ENCODE measurements around the gene VLDLR. TPM values are rescaled to one million over a fixed set of nuclear protein-coding genes. Genes with fewer than 3 reads are reported as not detected.

The VLDLR gene
- total and polyA plus RNA-seq, 2 of the 8 experiments (the other 6 are each of a cell fraction or from before 2014, with no cell fraction given), result 24.2 to 49.1 TPM

DNA sequence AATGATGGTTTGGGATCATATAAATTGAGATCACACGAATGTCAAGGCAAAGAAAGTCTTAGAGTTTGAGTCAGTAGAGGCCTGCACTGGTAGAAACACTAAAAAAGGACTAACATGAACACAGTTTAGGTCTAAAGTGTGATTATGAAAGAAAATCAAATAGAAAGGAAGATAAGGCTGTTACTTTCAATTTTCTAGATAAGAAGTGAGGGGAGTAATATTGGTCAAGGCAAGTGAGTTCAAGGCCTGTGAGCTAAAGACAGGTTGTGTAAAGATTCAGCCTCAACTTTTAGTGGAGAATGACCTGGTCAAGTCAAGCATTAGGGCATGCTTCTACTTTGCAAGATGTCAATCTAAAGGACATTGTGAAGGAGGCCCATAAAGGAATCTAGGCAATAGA, 19.0 kb downstream of the VLDLR start:
- Histone ChIP-seq H3K4me1 (replicated peaks in 1 of 4; ENCODE audit: control insufficient read depth in 3 of 4, insufficient read depth in 4 of 4, low read length in 3 of 4) (no peaks in the 10 kb centered on the region), H3K79me1 (ENCODE audit: low read depth, low read length) (no peaks in the 10 kb centered on the region), H3K27me3 (replicated peaks in 1 of 4; ENCODE audit: control insufficient read depth in 3 of 4, extremely low read depth in 1 of 4, insufficient read depth in 3 of 4, low read length in 3 of 4) (no peaks in the 10 kb centered on the region; a peak in 1 of 7 replicates)
- no peak for TF ChIP-seq CTBP2 (IDR thresholded peaks at IDR 0.05; ENCODE audit: borderline replicate concordance, insufficient read depth, insufficient read length, low read length)
- TF ChIP-seq TBP (IDR thresholded peaks at IDR 0.05; ENCODE audit: low read depth, low read length), result no peak
- no peak for TF ChIP-seq KDM1A (IDR thresholded peaks at IDR 0.05; ENCODE audit: borderline replicate concordance, low read length)
- TF ChIP-seq HDAC6 (IDR thresholded peaks at IDR 0.05; ENCODE audit: low read depth, low read length), result no peak
- TF ChIP-seq TAF7 (optimal IDR thresholded peaks at IDR 0.05; ENCODE audit: borderline replicate concordance, low read depth, low read length), result no peak
- no peak for TF ChIP-seq JUND (IDR thresholded peaks at IDR 0.05; ENCODE audit: low read length)
- TF ChIP-seq SIRT6 (IDR thresholded peaks at IDR 0.05; ENCODE audit: low read length), result no peak
- TF ChIP-seq CEBPB (IDR thresholded peaks at IDR 0.05; ENCODE audit: low read depth, low read length), result no peak
- no peak for TF ChIP-seq CBX5 (IDR thresholded peaks at IDR 0.05; ENCODE audit: low read depth, low read length)
- TF ChIP-seq RNF2 (IDR thresholded peaks at IDR 0.05; ENCODE audit: borderline replicate concordance, low read depth, low read length, missing control alignments, poor library complexity, severe bottlenecking), result no peak
- TF ChIP-seq CHD1 (IDR thresholded peaks at IDR 0.05; ENCODE audit: low read depth, low read length), result no peak
- TF ChIP-seq SIN3A (conservative IDR thresholded peaks at IDR 0.05 in 1 of 2, IDR thresholded peaks at IDR 0.05 in 1 of 2; ENCODE audit: low read depth in 1 of 2, low read length in 2 of 2), result no peak
- no peak for TF ChIP-seq ZNF274 (IDR thresholded peaks at IDR 0.05; ENCODE audit: borderline replicate concordance, extremely low read depth, low read length)
- no peak for TF ChIP-seq HDAC2 (IDR thresholded peaks at IDR 0.05; ENCODE audit: borderline replicate concordance in 1 of 2, low read depth in 2 of 2, low read length in 2 of 2)

More for the DNA sequence above, 19.0 kb downstream of the VLDLR start:
- Histone ChIP-seq H3K56ac (replicated peaks; ENCODE audit: insufficient read length, low read depth, low read length) (no peak overlapping the region), H3K4ac (replicated peaks; ENCODE audit: insufficient read length, low read depth, low read length) (no peak overlapping the region), H3K36me3 (ENCODE audit: control insufficient read depth in 2 of 4, insufficient read depth in 4 of 4, low read length in 3 of 4) (peaks cover 30 to 81% (median 64%) of the 10 kb centered on the region in 4 experiments), H3K27ac (ENCODE audit: low read depth, low read length) (no peak overlapping the region), H3K23ac (ENCODE audit: insufficient read length) (no peak overlapping the region), H3K79me2 (ENCODE audit: control insufficient read depth in 1 of 2, insufficient read depth in 2 of 2, low read length in 2 of 2) (0 out of 4 replicates have a peak, but pooled peaks cover 0 to under 1% of the 10 kb centered on the region in 2 experiments), H3K23me2 (ENCODE audit: low read depth, low read length) (no peaks in the 10 kb centered on the region), H2BK5ac (ENCODE audit: low read depth, low read length) (no peak overlapping the region), H3K4me3 (ENCODE audit: extremely low read depth in 1 of 4, insufficient read depth in 2 of 4, low read depth in 3 of 4, low read length in 4 of 4) (no peak overlapping the region), H3K9ac (replicated peaks in 1 of 4; ENCODE audit: extremely low read depth in 1 of 4, low read depth in 3 of 4, low read length in 3 of 4) (no peak overlapping the region), H2BK12ac (ENCODE audit: low read depth, low read length) (no peak overlapping the region), H2BK20ac (ENCODE audit: low read length) (no peak overlapping the region), H3K14ac (ENCODE audit: insufficient read length) (no peak overlapping the region), H4K91ac (replicated peaks; ENCODE audit: insufficient read length, low read length) (no peak overlapping the region), H3K18ac (ENCODE audit: extremely low read depth, low read length) (no peak overlapping the region), H2BK120ac (replicated peaks; ENCODE audit: low read depth, low read length) (no peak overlapping the region), H2AFZ (ENCODE audit: low read length) (no peak overlapping the region), H3K9me3 (ENCODE audit: insufficient read depth in 2 of 2, low read depth in 1 of 2, low read length in 1 of 2) (no peaks in the 10 kb centered on the region), H4K8ac (ENCODE audit: extremely low read depth, insufficient read depth, low read length) (no peak overlapping the region), H2BK15ac (ENCODE audit: low read length) (no peak overlapping the region), H4K20me1 (replicated peaks in 1 of 2; ENCODE audit: control insufficient read depth in 1 of 2, insufficient read depth in 2 of 2, low read length in 2 of 2) (no peaks in the 10 kb centered on the region), H4K5ac (ENCODE audit: insufficient read length, low read depth, low read length) (no peak overlapping the region), H2AK5ac (ENCODE audit: low read depth, low read length) (no peak overlapping the region), H3K4me2 (ENCODE audit: insufficient read depth in 1 of 2, low read depth in 2 of 2, low read length in 2 of 2) (no peak overlapping the region)
- ChIA-PET CTCF (ENCODE audit: partially characterized antibody) (interaction anchor here (0.8 to 1.2 kb wide), 3 partner anchors 10 to 169 kb away, joined by 3 read pairs; no protein-coding TSS in a partner anchor), POLR2A (ENCODE audit: partially characterized antibody) (no interaction called here)
- WGBS, 2 experiments (ENCODE audit: extremely low coverage in 1 of 2, insufficient coverage in 1 of 2, insufficient read length in 1 of 2, insufficient replicate concordance in 2 of 2, low coverage in 1 of 2, low lambda C conversion rate in 2 of 2, missing lambda C conversion rate in 1 of 2), result 93% methylated on average over 1 of the region's 1 CpG; no CpG with 5 or more reads in 1 of the 2 experiments
- DNase-seq (ENCODE audit: low read depth in 1 of 2, low spot score in 2 of 2) (no peak), FAIRE-seq (no peak)
